Endothelial cell of umbilical vein (primary cell): ENCODE measurements around the gene ZDHHC14.

Experiments
- FOS ChIP-seq: IDR thresholded peaks from 2 replicates; pipeline ENCODE4 v1.6.1; 2011; ENCODE audit warnings: mild to moderate bottlenecking, low read length, moderate library complexity, borderline replicate concordance; ENCODE audit not compliant: insufficient read depth
- POLR2A ChIP-seq: IDR thresholded peaks from 2 replicates; pipeline ENCODE4 v1.6.1; 2012; ENCODE audit warnings: low read depth, mild to moderate bottlenecking, control low read depth, low read length
- POLR2AphosphoS5 ChIP-seq: IDR thresholded peaks from 2 replicates; pipeline ENCODE4 v1.6.1; 2012; ENCODE audit warnings: low read depth, mild to moderate bottlenecking, control low read depth, low read length, moderate library complexity; ENCODE audit not compliant: insufficient read depth
- TF ChIP-seq, protein P1 (sequence below), 2 donors: IDR thresholded peaks; 1 replicate in 1 of 2; 2 replicates in 1 of 2; pipeline ENCODE4 v1.5.1; 2011; ENCODE audit warnings: low read length in 2 of 2, mild to moderate bottlenecking in 2 of 2, moderate library complexity in 2 of 2, control low read depth in 1 of 2, inconsistent platforms in 1 of 2, low read depth in 1 of 2; ENCODE audit not compliant: insufficient read depth in 1 of 2; ENCODE audit errors: extremely low read depth in 1 of 2

DNA sequence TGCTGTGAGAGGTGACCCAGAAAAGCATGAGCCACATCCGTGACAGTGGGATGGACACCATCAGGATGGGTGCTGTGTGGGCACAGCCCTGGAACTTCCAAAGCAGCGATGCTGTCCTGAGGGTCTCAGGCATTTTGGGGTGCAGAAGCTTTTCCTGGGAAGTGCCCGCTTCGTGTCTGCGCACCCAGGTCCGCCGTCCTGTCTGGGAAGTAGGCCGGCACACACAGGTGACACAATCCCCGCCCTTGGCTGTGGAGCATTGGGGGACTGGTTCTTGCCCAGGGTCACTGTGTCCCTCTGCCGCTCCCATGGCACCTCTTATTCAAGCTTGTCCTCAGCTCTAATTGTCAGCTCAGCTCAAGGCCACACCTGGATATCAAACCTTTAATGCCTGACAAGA is 112.6 kb downstream of the ZDHHC14 start:
- TF ChIP-seq POLR2AphosphoS5 (no peak), FOS (no peak), POLR2A (no peak)
- TF ChIP-seq, protein P1, sequence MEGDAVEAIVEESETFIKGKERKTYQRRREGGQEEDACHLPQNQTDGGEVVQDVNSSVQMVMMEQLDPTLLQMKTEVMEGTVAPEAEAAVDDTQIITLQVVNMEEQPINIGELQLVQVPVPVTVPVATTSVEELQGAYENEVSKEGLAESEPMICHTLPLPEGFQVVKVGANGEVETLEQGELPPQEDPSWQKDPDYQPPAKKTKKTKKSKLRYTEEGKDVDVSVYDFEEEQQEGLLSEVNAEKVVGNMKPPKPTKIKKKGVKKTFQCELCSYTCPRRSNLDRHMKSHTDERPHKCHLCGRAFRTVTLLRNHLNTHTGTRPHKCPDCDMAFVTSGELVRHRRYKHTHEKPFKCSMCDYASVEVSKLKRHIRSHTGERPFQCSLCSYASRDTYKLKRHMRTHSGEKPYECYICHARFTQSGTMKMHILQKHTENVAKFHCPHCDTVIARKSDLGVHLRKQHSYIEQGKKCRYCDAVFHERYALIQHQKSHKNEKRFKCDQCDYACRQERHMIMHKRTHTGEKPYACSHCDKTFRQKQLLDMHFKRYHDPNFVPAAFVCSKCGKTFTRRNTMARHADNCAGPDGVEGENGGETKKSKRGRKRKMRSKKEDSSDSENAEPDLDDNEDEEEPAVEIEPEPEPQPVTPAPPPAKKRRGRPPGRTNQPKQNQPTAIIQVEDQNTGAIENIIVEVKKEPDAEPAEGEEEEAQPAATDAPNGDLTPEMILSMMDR (IDR thresholded peaks at IDR 0.05; ENCODE audit: extremely low read depth in 1 of 2, insufficient read depth in 1 of 2, low read depth in 1 of 2, low read length in 2 of 2) = no peak
